HG02938 (cell line): ENCODE measurements around the gene VAMP1.
A peak's percentile ranks its signal among the peaks of the same experiment; 100 is the strongest.

Experiments
- ATAC-seq: cut with Tn5 transposase; IDR thresholded peaks from one replicate; pipeline ENCODE4 v1.9.1; 2021; ENCODE audit warnings: mild to moderate bottlenecking, moderate library complexity; ENCODE audit not compliant: unreplicated experiment

VAMP1 gene

DNA sequence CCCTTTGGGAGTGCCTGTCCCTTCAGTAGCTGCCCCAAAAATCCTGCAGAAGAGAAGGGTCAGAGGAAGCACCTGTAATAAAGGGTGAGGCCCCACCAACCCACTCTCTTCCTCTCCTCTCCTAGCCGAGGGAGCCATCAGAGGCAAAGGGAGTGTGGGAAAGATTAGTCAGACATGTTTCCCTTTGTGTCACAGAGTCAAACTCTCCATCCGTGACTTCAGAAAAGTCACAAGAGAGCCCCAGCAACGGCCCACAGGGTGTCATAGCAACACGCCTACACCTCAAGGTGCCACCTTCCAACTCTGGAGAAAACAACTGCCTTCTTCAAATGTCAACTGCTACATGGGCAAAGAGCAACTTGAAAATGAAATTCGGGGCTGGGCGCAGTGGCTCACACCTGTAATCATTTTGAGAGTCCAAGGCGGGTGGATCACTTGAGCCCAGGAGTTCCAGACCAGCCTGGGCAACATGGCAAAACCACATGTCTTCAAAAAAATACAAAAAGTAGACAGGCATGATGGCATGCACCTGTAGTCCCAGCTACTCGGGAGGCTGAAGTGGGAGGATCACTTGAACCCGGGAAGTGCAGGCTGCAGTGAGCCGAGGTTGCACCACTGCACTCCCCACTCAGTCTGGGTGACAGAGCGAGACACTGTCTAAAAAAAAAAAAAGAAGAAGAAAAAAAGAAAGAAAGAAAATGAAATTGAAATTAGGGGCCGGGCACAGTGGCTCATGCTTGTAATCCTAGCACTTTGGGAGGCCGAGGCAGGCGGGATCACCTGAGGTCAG, 43.4 kb downstream of the VAMP1 start:
- peak; percentile 66 for ATAC-seq

GRCh38 chr12:6425590-6426531, 44.6 kb downstream of the VAMP1 start:
- ATAC-seq = no peak

DNA sequence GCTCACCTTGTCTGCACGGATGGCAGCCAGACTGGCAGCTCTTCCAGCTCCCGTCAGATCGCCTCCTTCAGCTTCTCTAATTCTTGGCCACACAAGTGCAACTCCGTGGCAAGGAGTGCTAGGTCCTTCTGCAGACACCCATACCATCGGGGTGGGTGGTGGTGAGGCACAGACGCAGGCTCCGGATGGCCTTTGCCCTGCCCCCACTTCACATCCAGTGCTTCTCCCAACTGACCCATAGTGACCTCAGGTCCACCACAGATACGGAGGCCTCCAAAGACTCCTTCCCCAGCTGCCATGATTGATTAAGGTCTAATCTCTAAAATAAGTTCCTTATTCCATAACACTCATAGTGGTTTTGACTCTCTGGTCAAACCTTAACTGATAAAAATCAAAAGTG, 45.6 kb downstream of the VAMP1 start:
- no peak for ATAC-seq

DNA sequence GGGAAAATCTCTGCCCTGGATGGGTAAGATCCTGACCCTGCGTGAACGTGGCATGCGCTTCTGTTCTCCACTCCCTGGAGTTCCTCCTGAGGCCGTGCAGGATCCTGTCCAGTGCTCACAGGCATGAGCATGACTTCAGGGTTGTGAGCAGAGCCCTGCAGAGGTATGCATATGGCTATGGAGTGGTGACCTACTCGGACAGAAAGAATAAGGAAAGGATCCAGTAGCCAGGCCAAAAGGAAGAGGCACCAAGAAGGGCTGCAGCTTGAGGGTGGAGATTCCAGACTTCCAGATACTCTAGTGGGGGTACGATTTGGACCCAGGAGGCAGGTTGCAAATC, 46.5 kb downstream of the VAMP1 start:
- ATAC-seq = no peak

DNA sequence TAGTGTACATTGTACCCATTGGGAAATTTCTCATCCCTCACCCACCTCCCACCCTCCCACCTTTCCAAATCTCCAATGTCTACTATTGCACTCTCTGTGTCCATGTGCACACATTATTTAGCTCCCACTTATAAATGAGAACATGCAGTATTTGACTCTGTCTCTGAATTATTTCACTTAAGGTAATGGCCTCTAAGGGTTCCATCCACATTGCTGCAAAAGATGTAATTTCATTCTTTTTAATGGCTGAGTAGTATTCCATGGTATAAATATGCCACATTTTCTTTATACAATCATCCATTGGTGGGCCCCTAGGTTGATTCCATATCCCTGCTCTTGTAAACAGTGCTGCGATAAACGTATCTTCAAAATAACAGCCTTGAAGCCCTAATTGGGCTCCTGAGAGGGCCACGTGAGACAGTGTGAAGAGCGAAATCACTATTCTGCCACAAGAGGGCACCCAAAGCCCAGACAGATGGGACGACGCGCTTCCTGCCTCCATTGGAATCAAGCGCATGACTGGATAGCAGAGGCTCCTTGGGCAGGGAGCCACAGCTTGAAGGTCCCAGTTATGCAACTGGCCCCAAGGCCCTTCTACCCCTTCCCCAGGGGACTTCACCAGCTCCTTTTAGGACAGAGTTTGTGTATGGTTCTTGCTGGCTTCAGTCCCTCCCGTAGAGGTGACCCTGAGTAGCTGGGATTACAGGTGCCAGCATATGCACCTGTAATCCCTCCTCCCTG, 47.0 kb downstream of the VAMP1 start:
- ATAC-seq = peak; percentile 34

GRCh38 chr12:6420364-6420763, 50.1 kb downstream of the VAMP1 start:
- ATAC-seq = no peak

DNA sequence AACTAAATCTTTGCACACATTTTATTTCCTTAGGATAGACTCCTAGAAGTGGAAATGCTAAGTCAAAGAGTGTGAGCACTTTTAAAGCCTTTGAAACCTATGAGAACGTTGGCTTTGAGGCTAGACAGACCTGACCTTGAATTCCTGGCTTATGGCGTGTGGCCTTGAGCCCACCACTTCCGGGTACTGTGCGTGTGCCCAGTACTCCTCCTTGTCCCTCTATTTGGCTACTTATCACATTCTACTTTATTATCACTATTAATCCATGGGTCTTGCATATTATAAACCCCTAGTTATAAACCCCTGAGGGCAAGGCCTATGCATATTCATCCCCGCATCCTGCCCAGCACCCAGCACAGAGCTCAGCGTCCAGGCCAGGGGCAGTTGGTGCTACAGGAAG, 51.7 kb downstream of the VAMP1 start:
- ATAC-seq = no peak

DNA sequence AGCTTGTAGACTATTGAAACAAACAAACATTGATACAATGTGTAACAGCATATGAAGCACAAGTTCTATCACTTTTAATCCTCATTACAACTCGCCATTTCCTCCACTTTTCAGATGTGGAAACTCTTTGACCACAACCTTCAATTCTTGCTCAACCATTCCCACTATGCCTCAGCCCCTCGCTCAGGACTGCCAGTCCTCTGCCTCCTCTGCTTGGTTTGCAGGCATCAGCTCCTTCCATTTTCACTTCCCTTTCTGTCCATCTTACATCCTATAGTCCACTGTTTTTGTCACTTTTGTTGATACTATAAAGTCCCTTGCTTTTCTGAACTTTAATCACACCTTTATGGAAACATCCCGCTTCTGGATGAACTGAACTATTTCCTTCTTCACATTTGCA, 53.9 kb downstream of the VAMP1 start:
- ATAC-seq = no peak
